GM10248 (cell line): ENCODE results near the gene HOXC10.

Experiments used
- CTCF ChIA-PET: fragments of 300-600 bp; sonication (Branson Sonifier 250); formaldehyde crosslinking; extraction: SDS; loops from one replicate; lab custom pipeline; 2021; ENCODE audit warnings: antibody characterized with exemption; lab: Yijun Ruan, JAX
- POLR2A ChIA-PET: fragments of 350-650 bp; sonication (Branson Sonifier 250); formaldehyde crosslinking; extraction: SDS; loops from one replicate; lab custom pipeline; 2020; ENCODE audit warnings: antibody characterized with exemption; lab: Yijun Ruan, JAX
- DNase-seq: peaks from one replicate; pipeline ENCODE4 v3.0.0; 2012; ENCODE audit errors: extremely low spot score
- CTCF ChIP-seq: IDR thresholded peaks from 2 replicates; pipeline ENCODE4 v1.5.1; 2012; ENCODE audit warnings: mild to moderate bottlenecking, low read depth; ENCODE audit errors: extremely low read depth, missing control alignments, control extremely low read depth

The HOXC10 gene

GRCh38 chr12:54025499-54026405, 40.8 kb downstream of the HOXC10 start:
- no peak for TF ChIP-seq CTCF
- DNase-seq: no peak
- ChIA-PET POLR2A (no interaction called here), CTCF (interaction anchor here (0.6 to 10.1 kb wide), 9 partner anchors 19 to 256 kb away, joined by 3 to 214 read pairs (median 18); partner anchors contain the start of genes HOXC8 and SMUG1)

GRCh38 chr12:54026640-54027441, 41.9 kb downstream of the HOXC10 start:
- POLR2A ChIA-PET: no interaction called here
- DNase-seq: no peak
- CTCF ChIA-PET: interaction anchor here (1.6 to 10.1 kb wide), 7 partner anchors 21 to 187 kb away, joined by 3 to 214 read pairs (median 18); partner anchors contain the start of genes HOXC8 and SMUG1

GRCh38 chr12:54027442-54027786, 42.5 kb downstream of the HOXC10 start:
- ChIA-PET POLR2A (no interaction called here), CTCF (interaction anchor here (1.6 to 10.1 kb wide), 7 partner anchors 21 to 186 kb away, joined by 3 to 214 read pairs (median 18); partner anchors contain the start of genes HOXC8 and SMUG1)
- DNase-seq: no peak
- TF ChIP-seq CTCF: no peak

More at GRCh38 chr12:54026640-54027441, 41.9 kb downstream of the HOXC10 start:
- TF ChIP-seq CTCF: no peak

GRCh38 chr12:54028314-54029201, 43.6 kb downstream of the HOXC10 start, which contains the start of gene HOXC6:
Gene HOXC6, plus strand, starts transcription at chr12:54028440. Its CDS starts 82 bp downstream, at chr12:54028522.
- CTCF ChIA-PET: interaction anchor here (3.6 to 10.1 kb wide), 5 partner anchors 22 to 180 kb away, joined by 18 to 214 read pairs (median 122); partner anchors contain the start of genes HOXC8 and SMUG1
- POLR2A ChIA-PET: no interaction called here
- no peak for DNase-seq
- TF ChIP-seq CTCF: no peak

GRCh38 chr12:54029529-54030441, 44.8 kb downstream of the HOXC10 start:
- no peak for TF ChIP-seq CTCF
- DNase-seq: no peak
- CTCF ChIA-PET: interaction anchor here (0.7 to 10.1 kb wide), 6 partner anchors 23 to 185 kb away, joined by 3 to 214 read pairs (median 108); partner anchors contain the start of genes HOXC8 and SMUG1
- POLR2A ChIA-PET: no interaction called here
